ENCODE measurements around the gene GFOD2.
"Not testable (repeated sequence)": the region's sequence is repeated elsewhere in the genome, so short reads cannot be mapped to it uniquely, and the experiment has no call there.

GFOD2 gene

DNA sequence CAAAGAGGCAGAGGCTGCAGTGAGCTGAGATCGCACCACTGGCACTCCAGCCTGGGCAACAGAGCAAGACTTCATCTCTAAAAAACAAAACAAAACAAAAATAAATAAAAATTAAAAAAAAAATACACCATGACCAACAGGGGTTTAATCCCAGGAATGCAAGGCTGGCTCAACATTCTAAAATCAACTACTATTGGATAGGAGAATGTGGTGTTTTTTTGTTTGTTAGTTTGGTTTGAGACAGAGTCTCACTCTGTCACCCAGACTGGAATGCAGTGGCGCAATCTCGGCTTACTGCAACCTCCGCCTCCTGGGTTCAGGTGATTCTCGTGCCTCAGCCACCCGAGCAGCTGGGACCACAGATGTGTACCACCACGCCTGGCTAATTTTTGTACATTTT, 19.9 kb downstream of the GFOD2 start:
- DNase-seq: no peak

DNA sequence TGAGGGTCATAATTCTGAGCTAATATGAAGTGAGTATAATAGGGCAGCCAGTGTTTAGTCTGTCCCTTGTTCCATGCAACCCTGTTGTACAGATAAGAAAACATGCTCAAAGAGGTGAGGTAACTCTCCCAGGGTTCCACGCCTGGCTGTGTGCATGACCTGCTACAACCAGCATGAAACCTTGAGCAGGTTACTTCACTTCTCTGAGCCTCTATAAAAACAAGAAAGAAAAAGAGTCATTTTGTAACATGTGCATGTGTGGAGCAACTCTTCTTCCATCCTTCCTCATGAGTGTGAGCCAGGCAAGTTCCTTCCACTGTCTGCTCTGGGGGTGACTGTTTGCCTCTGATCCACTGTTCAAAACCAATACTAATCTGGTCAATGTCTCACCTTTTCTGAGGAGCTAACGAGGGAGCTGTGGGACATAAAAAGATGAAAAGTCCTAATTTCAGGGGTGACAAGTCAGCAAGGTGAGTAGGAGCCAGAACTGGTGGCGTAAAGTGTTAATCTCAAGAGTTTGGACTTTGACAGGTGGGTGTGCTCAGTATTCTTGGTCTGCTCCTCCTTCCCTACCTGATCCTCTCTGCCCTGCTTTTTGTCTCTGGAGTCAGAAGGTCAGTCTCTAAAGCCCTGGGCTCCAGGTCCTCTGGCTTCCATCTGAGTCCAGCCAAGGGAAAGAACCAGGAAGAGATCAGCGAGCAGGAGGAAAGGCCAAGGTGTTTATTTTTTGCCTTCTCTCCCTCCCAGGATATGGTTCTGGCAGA, 21.5 kb downstream of the GFOD2 start:
- no peak for DNase-seq

DNA sequence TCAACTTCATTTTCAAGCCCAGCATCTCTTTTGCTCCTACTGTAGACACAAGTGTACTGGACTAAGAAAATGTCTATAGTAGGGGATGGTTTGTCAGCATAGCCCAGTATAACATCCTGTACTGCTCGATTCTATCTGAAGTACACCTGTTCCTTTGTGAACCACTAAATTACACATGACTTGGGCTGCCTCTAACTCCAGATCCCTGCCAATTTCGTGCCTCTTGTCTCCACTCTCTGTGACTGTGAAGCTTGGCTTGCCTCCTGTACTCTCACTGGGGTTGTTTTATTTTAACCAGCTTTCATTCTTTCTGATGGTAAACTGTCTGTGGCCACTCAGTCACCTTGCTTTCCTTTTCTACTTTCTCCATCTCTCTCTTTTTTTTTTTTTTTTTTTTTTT, 24.5 kb downstream of the GFOD2 start:
- no peak for DNase-seq

DNA sequence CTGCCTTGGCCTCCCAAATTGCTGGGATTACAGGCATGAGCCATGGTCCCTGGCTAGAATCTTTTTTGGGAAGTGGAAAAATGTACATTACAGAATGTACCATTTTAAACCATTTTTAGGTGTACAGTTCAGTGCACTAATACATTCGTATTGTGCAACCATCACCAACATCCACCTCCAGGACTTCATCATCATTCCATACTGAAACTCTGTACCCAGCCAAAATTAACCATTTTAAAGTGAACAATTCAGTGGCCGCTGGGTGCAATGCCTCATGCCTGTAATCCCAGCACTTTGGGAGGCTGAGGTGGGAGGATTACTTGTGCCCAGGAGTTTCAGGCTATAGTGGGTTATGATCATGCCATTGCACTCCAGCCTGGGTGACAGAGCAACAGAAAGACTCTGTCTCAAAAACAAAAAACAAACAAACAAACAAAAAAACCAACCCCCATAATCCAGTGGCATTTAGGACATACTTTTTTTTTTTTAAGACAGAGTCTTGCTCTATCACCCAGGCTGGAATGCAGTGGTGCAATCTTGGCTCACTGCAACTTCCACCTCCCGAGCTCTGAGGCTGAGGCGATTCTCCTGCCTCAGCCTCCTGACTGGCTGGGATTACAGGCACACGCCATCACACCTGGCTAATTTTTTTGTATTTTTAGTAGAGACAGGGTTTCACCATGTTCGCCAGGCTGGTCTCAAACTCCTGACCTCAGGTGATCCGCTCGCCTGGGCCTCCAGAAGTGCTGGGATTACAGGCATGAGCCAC, 25.4 kb downstream of the GFOD2 start:
- not testable (repeated sequence) for DNase-seq

DNA sequence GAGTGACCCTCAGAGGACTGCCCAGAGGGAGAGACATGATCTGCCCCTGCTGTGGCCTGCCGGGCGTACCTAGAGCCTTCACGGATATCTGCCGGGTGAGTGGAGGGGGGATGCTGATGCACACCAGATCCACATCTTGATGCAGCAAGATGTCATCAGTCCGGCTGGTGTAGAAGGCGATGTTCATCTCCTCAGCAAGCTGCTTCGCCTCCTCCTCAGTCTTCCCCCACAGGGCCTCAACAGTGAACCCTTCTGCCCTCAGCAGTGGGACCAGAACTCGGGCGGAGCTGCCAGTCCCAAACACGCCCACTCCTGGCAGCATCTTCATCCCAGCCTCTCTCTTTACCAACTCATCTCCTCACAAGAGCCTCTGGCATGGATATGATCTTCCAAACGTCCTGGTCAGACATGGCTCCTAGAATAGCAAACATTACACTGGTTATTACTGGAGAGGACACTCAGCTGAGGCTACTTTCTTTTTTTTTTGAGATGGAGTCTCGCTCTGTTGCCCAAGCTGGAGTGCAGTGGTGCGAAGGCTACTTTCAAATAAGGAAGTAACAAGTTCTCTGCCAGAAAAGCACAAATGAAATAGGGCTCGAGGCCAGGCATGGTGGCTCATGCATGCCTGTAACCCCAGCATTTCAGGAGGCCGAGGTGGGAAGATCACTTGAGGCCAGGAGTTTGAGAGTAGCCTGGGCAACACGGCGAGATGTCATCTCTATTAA, 33.6 kb downstream of the GFOD2 start:
- DNase-seq: no peak

DNA sequence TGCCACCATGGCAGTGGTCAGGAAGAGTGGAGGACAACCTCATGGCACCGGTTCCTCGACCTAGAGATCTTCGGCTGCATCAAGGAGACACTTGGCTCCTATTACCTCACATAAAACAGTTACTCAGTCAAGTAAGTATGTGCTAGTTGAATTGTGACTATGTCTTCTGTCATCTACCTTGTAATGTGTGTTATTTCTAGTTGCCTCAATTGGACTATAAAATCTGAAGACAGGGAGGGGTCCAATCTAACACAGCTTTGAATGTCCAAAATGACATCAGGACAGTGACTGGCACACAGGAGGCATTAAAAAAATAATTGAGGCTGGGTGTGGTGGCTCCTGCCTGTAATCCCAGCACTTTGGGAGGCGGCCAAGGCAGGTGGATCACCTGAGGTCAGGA, 35.3 kb downstream of the GFOD2 start:
- no peak for DNase-seq

DNA sequence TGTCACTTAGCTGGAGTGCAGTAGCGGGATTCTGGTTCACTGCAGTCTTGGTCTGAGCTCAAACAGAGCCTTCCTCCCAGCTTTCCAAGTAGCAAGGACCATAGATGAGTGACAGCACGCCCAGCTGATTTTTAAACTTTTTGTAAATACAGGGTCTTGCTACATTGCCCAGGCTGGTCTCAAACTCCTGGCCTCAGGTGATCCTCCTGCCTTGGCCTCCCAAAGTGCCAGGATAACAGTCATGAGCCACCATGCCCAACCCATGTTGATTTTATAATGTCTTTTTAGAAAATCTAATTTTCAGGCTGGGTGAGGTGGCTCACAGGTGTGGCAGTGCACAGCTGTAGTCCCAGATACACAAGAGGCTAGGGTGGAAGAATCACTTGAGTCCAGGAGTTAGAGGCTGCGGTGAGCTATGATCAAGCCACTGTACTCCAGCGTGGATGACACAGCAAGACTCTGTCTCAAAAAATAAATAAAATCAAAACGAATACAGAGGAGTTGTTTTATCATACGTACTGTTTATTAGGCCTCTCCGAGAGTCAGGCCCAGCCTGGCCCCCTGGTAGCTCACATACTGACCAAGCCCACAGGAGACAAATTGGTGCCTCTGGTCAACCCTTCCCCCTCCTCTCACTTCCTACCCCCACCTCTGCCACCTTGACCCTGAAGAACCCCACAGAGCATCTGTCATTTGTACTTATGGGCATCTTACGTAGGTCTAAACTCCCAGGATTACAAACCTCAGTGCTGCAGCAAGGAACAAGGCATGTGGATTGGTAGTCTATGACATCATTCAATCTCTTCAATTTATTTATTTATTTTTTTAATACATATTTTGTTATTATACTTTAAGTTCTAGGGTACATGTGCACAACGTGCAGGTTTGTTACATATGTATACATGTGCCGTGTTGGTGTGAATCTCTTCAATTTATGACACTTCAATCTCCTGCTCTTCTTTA, 38.9 kb downstream of the GFOD2 start:
- no peak for DNase-seq

DNA sequence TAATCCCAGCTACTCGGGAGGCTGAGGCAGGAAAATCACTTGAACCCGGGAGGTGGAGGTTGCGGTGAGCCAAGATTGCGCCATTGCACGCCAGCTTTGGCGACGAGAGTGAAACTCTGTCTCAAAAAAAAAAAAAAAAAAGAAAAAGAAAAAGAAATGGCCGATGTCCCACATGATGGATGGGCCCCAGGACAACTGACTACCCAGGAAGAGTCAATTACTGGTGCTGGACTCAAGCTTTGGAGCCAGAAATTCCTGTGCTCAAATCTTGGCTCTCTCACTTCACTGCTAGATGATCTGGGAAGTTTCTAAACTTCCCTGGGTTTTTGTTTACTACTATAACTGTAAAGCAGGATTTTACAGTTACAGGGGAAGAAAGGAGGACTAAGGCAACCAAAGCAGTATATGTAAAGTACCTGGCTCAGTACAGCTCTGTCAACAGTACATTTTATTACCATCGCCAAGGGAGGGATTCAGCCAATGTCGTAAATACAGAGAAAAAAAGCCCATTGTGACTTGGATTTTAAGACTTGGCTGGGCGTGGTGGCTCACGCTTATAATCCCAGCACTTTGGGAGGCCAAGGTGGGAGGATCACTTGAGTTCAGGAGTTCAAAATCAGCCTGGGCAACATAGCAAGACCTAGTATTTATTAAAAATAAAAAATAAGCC, 40.6 kb downstream of the GFOD2 start:
- DNase-seq: no peak

DNA sequence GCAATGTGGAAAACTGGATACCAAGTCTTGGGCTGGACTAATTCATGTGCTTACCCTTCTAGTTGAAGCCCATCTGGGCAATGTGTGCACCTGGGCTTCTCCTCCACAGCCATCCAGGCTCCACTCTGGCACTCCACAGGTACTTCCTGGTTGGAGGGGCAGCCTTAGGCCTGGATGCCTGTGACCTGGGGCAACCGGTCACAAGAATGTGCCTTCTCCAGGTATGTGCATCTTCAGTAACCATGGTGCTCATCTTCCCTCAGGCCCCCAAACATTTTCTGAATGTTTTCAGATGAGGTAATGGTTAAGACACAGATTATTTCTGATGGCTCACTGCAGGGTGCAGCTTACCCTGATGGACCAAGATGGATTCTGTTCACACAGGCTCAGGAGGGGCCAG, 41.4 kb downstream of the GFOD2 start:
- DNase-seq: no peak

DNA sequence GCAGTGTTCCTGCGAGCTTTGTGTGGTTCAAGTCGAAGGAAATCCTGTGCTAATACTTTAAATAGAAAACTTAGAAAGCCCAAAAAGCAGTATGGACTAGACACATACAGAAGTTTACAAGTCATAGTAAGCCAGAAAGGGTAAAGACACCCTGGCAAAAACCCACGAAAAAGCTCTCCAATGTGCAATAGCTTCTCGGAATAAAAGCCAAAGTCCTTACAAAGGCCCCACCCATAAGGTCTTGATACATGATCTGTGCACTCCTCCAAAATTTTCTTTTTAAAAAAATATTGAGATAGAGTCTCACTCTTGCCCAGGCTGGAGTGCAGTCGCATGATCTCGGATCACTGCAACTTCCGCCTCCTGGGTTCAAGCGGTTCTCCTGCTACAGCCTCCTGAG, 42.2 kb downstream of the GFOD2 start:
- no peak for DNase-seq

DNA sequence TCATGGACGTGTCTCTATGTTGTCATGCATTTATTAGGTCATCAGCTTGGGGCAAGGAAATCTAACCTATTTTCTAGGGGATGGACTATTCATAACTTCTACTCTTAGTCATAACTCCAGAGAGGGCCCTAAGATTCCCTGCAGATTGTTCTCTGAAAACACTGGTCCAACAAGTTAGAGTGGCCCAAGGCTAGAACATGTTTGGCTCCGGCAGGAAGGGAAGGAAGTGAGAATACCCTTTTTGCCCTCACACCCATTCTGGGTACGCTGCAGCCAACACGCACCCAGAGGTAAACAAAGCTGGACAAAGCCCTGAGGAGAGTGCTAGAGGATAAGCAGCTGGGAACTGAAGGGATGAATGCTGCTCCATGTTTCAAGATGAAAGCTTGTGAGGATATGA, 42.6 kb downstream of the GFOD2 start:
- DNase-seq: no peak

DNA sequence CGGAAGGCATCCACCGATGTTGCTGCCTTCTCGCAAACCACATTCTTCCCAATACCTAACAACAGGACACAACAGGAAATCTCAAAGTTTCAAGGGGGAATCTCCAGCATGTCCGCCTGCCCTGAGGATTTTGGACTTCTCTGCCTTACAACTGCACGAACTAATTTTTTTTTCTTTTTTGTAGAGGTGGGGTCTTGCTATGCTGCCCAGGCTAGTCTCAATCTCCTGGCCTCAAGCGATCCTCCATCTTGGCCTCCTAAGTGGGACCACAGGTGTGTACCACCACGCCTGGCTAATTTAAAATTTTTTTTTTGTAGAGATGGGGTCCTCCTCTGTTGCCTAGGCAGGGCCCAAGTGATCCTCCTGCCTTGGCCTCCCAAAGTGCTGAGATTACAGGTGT, 43.1 kb downstream of the GFOD2 start:
- no peak for DNase-seq

DNA sequence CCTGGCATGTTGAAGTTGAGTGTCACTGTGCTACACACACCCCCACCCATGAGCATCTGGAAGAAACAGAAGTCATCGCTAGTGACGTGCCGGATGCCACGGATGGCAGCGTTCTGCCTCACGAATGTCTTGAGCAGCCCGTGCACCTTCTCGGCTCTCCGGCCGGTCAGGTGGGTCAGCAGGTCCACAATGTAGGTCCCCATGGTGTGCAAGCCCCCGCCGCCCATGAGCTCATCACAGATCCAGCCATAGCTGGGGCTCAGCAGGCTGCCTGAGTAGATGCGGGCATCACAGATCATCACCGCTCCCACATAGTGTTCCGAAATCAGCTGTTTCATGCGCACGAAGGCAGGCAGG, 43.6 kb downstream of the GFOD2 start:
- no peak for DNase-seq

DNA sequence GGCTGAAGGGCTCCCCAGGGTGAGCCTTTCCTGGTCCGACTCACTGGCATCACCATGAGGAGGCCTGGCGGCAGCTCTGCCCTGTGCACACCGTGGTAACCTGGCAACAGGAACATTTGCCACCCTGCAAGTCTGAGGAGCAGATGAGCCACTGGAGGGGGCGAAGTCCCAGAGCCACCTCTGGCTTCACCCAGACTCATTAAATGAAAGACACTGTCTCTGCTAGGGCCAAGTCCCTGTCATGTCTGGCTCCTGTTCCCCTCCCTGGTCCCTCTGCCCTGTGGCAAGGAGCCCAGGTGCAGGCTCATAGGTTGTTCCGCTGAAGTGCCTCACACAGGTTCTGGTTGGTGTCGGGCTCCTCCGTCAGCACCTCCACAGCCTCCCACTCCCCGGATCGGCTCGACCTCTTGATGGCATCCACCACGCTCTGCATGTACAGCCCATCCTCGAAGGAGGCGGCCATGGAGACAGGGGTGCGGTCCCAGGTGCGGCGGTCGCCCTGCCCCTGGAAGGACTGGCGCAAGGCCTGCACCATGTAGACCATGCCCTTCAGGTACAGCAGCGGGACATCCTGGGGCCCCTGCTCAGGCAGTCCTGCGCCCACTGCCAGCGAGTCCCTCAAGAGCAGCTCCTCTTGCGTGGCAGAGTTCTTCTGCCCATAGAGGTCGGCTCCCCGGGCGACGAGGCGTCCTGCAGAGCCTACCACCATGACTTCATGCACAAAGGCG, 44.1 kb downstream of the GFOD2 start:
- DNase-seq: no peak

DNA sequence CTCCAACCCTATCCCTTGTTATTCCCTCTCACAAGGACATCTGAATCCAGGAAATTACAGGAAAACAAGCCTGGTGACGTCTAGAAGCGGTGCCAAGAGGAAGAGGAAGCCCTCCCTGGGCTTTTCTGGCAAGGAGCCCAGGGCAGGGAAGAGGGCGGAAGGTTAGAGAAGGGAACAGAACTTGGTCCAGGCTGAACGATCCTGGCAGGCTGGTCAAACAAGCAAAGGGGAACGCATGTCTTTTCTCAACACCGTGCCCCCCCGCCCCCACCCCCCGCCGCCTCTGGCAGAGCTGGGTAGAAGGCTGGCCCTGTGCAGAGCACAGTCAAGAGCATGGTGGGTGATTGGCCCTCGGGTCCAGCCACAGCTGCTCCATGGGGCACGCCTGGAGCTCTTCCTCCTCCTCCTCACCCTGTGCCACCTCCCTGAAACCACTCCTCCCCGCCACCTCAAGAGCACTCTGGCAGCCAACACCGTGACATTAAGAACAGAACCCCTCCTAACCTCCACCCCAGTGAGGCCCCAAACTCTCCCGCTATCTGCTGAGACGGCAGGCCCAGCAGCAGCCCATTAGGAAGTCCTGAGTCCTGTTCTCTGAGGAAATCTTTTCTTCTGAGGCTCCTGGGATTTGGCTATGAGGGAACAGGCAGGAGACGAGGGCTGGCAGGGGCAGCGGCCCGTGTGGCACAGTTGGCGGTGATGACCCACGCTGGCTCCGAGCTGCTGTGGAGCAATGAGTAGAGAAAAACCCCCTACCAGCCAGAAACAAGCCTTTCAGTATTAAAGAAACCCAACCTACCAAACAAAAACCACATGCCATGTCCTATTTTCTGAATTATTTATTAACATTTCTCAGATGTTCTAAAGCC, 45.2 kb downstream of the GFOD2 start:
- no peak for DNase-seq

DNA sequence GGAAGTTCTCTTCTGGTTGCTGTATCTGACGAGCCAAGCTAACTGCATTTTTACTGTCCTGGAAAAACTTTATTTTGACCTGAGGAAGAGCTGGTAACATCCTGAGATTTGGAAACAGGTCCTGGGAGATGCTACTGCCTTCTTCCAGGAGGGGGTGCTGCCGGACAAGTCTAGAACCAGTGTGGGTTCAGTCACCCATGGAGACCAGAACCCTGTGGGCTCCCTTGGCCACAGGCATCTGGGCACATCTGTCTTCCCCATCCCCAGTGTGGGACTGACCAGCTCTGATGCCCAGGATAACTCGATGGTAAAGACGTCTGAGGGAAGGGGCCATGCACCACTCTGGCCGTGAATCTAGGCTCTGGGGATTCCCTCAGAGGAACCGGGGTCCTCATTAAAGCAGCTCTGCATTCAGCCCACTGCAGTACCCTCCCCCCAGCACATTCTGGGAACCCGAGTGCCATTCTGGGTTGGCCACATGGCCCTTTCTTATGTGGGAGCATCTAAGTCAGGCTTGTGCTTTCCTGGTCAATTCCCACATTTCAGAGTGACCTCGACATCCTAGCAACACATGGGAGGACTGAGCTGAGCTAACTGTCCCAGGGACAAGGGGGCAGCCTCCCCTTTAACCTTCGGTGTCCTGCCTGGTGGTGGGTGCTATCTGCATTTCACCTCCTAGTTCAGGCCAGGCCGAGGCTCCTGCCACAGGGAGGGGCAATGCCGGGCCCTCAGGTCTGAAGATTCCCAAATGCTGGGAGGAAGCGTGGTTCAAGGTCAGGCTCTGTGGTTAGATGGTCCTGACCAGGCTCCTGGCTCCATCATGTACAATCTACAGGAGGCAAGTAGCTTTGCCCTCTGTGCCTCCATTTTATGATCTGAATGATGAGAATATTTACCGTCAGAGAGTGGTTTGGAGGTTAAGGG, 46.1 kb downstream of the GFOD2 start:
- DNase-seq: peak; percentile 61

DNA sequence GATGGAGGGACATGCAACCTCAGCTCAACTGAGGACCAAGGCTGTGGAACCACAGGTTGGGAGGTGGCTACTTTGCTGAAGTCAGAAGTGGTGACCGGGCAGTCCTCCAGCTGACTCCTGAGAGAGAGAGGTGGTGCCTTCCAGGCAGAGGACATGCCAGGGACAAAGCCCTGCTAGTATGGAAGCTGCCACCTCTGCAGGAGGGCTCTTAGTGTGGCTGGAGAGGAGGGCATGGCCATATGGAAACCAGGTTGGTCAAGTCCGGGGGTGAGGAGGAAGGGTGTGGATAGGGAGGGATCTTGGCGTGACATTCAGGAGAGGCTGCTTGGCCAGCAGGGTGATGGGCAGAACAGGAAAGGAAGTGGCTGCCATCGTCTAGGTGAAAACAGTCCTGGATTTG, 46.8 kb downstream of the GFOD2 start:
- DNase-seq: no peak

DNA sequence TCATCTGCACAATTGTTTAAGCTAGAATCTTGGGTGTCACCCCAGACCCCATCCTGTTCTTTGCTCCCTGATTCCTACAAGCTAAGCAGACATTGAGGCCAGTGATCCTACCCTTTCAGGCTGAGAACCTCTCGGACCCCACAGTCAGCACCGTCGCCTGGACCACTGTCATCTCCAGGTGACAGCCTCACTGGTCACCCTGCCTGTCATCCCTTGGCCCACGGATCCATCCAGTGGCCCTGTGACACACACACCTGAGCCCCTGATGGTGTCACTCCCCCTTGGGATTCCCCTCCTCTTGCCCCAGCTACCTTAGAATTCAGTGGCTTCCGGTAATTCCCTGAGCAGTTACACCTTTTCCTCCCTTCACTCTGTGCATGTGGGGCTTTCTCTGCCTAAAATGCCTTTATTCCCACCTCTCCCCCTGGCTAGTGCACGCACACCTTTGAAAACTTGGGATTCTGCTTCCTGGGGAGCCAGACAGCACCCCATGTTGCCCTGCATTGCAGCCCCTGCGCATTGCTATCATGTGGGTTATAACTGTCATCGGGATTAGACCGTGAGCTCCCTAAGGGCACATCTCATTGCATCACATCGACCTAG, 49.5 kb downstream of the GFOD2 start:
- DNase-seq: no peak
